ENCODE data around the gene OSBP2.

- no peak for TF ChIP-seq HDGF (IDR thresholded peaks at IDR 0.05; ENCODE audit: borderline replicate concordance)
- no peak for TF ChIP-seq ELF4 (IDR thresholded peaks at IDR 0.05)
- TF ChIP-seq BHLHE40 (IDR thresholded peaks at IDR 0.05; ENCODE audit: borderline replicate concordance), result no peak
- no peak for TF ChIP-seq FOXM1 (IDR thresholded peaks at IDR 0.05; ENCODE audit: borderline replicate concordance)
- TF ChIP-seq FOXK2 (IDR thresholded peaks at IDR 0.05), result no peak
- TF ChIP-seq SUZ12 (IDR thresholded peaks at IDR 0.05), result no peak
- no peak for TF ChIP-seq SP1 (IDR thresholded peaks at IDR 0.05)
- TF ChIP-seq TARDBP (IDR thresholded peaks at IDR 0.05), result no peak
- no peak for TF ChIP-seq L3MBTL2 (conservative IDR thresholded peaks at IDR 0.05)
- no peak for TF ChIP-seq ZNF384 (IDR thresholded peaks at IDR 0.05)
- no peak for TF ChIP-seq ARNT (IDR thresholded peaks at IDR 0.05)
Measured at GRCh38 chr22:30918761-30919160, 224.1 kb downstream of the OSBP2 start.
